HG02885 (cell line): Measurements from ENCODE around the gene LPAR2.

Experiments
- ATAC-seq: cut with Tn5 transposase; IDR thresholded peaks from one replicate; pipeline ENCODE4 v1.9.1; 2021; ENCODE audit warnings: mild to moderate bottlenecking; ENCODE audit not compliant: unreplicated experiment, poor library complexity

The LPAR2 gene

DNA sequence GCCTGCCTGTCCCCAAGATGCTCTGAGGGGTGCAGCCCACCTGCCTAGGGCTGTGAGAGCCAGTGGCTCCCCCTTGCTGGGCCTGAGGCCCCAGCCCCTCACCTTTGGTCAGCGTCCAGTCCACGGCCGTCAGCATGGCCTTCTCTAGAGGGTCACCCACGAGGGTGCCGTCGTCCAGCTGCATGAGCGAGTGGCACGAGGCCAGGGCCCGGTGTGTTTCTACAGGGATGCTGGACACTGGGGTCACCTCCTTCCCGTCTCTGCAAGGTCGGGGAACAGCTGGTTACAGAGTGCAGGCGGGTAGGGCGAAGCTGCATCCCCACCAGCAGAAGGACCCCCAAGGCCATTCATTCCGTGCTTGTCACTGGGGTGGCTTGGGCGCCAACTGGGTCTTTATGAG is 26.4 kb upstream of the LPAR2 start:
- no peak for ATAC-seq

DNA sequence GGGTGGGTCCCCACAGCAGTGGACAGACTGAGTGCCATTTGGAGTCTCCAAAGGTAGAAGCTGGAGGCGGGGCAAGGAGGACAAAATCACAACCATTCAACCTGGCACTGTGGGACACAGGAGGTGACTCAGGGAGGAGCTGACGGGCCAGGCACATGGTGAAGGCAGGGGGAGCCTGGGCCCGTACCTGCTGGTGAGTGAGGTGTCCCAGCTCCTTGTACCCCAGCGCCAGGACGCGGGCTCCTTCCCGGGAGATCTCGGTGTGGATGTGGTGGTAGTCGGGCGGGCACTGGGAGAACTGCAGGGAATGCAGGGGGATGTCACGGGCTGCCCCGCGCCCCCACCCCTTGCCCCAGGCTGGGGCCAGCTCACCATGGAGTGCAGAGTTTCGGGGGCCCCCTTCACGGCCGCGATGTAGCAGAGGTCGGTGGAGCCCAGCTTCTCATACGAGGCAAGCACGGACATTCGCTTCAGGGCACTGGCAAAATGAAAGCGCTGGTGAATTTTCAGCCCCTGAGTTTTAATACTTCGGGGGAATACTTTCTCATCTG is 25.7 kb upstream of the LPAR2 start:
- no peak for ATAC-seq

DNA sequence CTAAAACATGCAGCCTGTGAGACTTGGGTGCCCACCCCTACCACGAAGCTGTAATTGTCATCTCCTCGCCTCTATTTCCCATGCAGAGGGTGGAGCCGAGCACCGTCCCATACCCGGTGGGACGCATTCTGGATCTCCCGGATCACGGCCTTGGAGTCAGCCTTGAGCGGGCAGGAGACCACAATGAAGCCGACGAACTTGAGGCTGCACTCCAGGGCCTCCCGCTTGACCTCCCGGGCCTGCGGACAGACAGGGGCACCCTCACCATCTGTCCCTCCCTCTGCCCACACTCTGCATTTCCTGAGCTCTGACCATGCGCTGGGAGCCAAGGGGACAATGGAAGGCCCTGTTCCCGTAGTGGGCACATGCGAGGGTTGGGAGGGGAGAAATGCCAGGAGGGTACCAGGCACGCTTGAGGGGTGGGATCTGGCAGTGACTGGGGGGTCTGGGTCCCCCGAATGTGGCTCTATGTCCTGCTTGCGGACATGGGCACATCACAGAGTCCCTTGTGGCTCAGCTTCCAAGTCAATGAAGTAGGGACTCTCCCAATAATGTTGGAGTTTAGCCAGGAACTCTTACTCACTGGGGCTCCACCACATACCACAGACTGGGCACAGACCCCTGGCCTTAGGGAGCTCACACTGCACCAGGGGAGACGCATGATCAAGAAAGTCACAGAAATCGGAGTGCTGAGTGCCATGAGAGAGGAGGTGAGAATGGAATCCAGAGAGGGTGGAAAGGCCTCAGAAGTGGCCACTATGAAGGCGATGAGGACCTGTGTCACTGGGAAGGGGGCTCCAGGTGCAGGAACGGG is 24.7 kb upstream of the LPAR2 start:
- no peak for ATAC-seq

DNA sequence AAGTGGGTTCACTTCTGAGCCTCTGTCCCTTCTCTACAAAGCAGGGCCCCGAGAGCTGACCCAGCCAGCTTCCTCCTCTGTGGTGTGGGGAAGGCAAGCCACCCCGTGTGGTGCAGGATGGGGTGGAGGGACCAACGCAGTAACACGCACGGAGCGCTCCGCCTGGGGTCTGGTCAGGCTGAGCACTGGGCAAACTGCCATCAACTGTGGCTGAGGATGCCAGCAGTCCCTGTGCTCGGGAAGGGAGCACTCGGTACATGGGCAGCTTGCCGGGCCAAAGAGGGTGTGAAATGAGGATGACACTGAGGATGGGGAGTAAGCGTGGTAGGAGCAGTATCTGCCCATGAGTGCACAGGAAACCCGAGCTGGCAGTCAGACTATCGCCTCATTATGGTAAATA is 23.1 kb upstream of the LPAR2 start:
- no peak for ATAC-seq

DNA sequence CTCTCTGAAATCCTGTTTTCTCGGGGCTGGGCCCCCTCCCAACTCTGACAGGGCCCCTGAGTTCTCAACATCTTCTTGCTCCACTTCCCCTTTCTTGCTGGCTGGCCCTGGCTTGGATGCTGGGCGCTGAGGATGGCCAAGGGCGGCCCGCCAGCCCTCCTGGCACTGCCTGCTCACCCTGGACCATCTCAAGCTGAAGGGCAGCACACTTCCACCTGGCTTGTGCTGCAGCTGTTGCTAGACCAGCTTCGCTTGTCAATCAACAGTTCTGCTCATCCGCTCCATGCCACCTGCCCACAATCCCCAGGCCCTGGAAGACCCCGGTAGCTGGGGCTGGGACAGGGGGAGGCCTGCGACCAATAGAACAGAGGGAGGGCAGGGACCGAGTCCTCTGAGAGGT is 22.3 kb upstream of the LPAR2 start:
- ATAC-seq: no peak

DNA sequence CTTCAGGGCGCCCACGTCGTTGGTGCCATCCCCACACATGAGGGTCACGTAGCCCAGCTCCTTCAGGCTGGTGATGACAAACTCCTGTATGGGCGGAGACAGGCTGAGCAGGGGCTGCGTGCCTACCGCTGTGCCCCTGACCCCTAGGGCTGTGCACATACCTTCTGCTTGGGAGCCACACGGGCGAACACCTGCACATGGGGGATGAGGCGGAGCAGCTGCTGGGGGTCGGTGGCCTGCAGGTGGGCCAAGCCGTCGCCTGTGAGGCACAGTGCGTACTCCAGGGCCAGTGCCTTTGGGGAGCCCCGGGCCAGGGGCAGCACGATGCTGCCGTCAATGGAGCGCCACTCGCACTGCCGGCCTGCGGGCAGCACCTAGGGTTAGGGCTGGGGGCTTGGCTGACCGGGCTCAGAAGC is 21.6 kb upstream of the LPAR2 start:
- ATAC-seq: no peak

DNA sequence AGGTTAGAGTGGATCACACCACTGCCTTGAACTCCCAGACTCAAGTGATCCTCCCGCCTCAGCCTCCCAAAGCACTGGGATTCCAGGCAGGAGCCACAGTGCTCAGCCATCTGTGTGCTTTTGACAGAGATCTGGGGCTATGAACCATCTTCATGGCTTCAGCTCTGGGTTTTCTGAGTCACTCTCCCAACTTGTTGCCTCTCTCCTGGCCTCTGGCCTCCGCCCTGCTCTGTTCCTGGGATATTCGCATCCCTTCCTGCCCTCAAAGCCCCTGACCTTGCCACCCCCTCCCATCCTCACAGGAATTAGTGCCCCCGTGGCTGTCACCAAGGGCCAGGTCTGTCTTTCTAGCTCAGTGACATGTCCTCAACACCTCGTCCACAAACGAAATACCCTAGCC is 21.1 kb upstream of the LPAR2 start:
- no peak for ATAC-seq

DNA sequence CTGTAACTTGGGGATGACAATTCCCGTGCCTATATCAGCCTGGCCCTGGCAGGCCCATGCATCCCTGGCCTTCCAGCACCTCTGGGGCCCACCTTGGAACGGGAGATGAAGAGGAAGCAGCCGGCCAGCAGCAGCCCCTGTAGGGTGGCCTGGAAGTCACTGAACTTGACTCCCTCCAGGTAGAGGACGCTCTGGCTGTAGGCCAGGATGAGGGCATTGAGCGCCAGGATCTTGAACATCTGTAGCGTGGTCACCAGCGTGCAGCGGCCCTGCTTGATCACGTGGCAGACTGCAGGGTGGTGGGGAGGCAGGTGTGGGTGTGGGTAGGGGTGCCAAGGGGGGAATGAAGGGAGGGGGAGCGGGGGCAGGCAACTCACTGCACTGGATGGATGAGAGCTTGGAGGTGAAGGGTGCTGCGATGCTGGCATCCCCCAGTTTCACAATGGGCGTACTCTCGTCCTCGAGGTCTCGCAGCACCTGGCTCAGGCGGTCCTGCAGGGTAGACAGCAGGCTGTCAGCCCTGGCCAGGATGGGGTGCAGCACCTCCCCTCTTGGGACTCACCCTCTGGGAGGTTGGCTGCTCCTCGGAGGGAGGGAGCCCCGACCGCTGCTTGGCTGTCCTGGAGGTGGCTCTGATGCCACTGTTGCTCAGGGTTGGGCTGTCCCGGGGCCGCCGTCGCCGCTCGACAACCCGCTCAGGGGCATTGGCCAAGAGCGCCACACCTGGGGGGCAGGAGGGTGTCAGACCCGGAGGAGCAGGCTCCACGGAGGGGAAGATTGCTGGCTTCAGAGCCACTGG is 19.2 kb upstream of the LPAR2 start:
- ATAC-seq: no peak

DNA sequence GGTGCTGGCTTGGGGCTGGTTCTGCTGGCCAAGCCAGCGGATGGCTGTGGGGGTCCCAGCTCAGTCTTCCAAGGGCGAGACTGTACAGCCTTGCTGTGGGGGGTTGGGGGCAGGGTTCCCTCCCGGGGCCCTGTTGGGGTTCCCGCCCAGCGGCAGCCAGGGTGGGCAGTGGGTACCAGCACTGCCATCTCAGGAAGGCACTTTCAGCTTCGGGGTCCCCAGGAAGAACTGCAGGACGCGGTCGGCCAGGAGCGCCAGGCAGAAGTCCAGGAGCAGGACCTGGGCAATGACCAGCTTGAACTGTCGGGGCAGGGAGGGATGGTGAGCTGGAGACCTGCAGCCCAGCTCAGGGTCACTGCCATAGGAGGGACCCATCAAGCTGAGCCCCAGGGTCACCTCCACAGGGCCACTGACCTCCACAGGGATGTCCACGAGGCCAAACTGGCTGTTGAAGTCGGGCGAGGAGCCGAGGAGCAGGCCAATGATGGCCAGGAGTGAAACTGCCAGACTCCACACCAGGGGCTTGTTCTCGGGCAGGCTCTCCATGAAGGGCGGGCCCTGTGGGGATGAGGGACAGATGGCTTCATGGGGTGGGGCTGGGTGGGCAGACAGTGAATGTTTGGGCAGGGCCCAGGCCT is 17.3 kb upstream of the LPAR2 start:
- ATAC-seq: no peak

DNA sequence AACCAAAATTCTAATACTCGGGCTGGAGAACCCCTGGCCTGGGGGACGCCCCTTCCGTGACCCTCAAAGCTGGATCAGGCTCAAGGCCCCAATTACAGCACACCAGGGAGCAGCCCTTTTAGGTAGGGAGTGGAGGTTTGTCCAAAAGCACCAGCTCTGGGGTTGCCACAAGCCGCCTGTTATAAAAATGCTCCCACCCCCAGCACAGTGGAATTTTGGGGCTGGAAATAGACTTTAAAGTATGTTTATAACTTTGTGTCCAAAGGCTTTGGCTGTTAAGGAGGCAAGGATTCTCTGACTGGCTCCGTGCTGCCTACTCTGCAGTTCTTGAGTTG is 16.0 kb upstream of the LPAR2 start:
- no peak for ATAC-seq

DNA sequence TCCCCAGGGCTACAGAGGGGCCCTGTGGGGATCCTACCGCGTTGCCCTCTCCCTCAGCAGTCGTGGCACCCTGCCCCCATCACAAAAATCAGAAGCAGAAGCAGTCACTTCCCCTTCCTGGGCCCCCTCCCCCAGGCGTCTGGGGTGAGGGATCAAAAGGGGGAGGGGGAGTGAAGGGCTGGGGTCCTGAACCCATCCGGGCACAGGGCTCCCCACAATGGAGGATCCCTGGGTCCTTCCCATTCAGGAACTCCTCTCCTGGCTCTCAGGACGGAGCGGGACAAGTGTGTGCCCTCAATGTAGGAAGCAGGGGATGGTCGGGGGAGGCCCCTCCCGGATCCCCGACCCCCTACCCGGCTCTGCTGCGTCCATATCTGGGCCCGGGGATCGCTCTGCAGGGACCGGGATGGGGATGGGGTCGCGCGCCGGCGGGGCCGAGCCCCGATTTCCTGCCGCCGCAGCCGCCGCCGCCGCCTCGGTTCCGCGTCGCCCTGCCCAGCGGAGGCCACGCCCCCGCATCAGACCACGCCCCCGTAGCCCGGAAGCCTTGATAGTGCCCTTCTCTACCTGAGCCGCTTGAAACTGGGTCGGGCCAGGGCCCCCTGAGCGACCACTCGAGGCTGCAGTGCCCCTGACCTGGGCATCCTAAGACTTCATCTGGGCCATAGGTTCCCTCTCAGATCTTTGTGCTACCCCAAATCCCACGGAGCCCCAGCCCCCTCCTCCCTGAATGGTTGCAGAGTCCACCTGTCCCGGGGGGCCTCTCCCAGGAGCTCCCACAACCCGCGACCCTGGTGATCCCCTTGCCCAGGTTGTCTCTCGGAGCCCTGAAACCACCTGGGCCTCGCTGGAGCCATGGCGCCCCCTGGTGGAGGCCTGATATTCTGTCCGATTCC is 15.4 kb upstream of the LPAR2 start, which contains the start of gene GMIP:
GMIP (minus strand) TSS at position 500 of the 896 bp plus-strand sequence; CDS start at position 372, 128 bp downstream.
- ATAC-seq: peak; percentile 79

DNA sequence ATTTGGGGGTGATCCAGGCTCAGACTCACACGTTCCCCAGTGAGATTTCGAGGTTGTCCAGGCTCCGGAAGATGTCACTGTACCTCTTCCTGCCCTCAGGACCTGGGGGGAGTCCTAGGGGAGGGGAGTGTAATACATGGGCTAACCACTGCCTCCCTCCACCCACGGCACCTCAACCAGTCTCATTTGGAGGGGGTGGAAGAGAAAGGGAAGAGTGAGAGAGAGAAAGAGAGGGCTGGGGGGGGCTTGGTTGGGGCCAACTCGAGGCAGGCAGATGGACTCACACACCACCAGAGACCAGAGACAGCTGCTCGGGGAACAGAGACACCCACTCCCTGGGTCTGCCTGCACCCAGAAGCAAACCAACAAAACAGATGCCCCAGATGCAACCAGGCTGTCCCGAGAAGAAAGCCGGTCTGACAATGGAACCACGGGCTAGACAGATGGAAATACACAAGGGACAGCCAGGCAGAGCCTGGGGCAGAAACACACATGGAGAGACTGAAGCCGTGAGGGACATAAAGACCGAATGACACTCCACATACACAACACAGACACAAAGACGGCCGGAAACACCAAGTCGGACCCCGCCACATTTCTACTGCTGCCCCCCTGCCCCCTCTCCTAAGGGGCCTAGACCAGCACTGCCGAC is 14.6 kb upstream of the LPAR2 start:
- peak; percentile 35 for ATAC-seq

DNA sequence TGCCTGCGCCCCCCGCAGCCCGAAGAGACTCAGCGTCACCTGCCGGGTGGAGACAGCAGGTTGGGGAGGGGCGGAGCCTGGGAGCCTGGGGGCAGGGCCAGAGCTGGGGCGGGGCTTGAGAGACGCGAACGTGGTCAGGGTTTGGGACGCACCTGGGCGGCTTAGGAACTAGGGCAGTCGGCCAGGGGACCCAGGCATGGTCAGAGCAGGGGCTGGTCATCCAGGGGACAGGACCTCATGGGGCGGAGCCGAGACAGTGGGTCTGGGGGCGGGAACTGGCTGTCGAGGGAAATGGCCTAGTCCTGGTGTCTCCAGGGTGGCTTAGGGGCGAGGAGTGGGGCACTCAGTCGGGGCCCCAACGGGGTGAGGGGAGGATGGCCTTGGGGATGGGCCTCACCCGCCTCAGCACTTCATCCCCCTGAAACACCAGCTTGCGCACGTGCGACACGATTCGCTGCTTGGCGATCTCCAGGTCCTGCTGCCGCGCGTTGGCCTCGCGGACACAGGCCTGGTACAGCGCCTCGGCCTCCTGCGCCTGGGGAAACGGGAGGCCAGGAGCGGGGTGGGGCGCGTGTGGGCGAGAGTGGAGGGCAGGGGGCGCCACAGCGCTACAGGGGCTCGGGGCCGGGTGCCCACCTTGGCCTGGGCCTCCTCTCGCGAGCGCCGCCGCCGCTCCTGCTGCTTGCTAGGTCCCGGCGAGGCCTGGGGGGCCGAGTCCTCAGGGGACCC is 9.7 kb upstream of the LPAR2 start:
- no peak for ATAC-seq

DNA sequence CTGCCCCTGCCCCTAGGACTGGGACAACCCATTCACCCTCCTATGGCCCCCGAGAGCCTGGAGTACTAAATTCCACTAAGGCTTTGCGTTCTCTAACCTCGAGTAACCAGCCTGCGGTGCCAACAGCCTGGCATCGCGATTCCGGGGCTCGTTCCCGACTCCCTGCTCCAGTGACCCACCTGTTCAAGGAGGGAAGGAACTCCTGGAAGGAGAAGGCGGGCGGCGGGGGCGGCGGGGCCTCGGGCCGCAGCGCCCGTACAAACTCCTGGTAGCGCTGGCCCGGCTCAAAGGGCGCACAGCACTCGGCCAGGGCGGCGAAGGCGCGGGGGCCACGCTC is 9.1 kb upstream of the LPAR2 start:
- ATAC-seq: no peak

DNA sequence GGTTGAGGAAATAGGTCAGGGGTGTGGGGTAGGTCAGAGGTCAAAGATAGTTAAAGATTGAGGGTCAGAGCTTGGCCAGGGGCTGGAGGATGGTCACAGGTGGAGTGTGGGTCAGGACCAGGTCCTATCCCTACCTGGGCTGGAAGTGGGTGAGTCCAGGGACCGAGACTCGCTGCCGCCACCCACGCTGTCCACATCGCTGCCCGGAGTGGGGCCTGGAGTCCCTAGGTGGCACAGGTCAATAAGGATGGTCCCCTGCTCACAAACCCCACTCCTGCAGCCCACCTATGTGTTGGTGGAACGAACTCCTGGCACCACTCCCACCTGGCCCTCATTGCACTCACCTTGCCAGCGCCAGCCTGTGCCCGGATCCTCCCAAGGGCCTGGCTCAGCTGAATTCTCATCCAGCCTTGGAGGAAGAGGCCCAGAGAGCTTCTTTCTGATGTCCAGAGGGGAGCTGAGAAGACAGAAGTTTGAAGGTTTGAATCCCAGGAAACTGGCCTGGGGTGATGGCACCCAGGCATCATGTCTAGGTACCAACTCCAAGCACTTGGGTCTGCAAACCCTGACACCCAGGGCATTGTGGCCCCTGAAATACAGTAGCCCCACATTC is 8.7 kb upstream of the LPAR2 start:
- ATAC-seq: no peak

DNA sequence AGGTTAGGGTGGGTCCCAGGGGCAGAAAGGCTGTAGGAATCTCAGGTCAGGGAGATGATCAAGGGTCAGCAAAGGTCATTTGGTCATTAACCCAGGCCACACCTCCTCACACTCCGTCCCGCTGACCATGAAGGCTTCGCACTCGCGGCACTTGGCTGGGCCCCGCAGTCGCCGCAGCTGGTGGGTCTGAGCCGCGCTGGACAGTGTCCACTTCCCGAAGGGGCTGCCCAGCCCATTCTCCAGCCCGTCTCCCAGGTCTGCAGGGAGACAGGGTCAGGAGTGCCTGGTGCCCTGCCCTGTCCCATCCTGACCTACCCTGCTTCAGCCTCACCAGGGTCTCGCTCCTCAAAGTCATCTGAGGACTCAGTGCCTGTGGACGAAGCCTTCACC is 7.3 kb upstream of the LPAR2 start:
- ATAC-seq: no peak

DNA sequence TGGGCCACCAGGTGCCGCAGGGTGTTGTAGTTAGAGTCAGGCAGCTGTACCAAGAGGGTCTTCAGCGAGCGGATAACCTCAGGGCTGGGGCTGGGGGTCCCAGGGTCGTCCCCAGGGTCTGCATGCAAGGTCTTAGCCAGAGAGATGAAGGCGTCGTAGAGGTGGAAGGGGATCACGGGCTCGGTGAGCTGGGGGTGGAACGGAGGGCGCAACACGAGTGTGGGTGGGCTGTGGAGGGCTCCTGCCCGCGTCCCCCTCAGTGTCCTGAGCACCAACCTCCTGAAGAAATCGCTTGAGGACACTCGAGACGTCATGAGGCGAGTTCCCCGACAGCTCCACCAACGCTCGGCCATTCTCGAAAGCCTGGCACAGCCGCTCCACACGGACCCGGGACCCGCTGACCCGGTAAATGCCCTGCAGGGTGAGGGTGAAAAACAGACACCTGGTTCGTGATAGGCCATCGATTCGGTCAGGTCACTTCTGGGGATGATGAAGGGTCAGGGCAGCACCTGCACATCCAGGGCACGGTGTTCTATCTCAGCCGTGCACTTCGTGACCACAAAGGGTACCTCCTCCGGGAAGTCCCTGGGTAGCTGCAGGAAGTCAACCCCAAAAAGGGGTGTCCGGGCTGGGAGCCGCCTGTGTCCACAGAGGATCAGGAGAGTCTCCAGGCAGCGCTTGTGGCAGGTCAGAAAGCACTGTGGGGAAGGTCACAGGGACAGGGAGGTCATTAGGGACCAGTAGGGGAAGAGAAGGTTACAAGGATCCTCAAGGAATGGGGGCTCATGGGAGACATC is 6.7 kb upstream of the LPAR2 start:
- no peak for ATAC-seq
